Mesenchymal stem cell (in vitro differentiated cells and primary cell): Measurements from ENCODE around the gene PIGR.

Source experiments
- DNase-seq: peaks from one replicate; pipeline ENCODE4 v3.0.0-alpha.2; 2013
- H2AFZ ChIP-seq: one replicate; pipeline ENCODE4 v1.6.1; 2013; ENCODE audit warnings: low read depth, mild to moderate bottlenecking, control low read depth, inconsistent platforms, low read length, moderate library complexity
- H2AK5ac ChIP-seq: 2 replicates; pipeline ENCODE4 v1.6.1; 2013; ENCODE audit warnings: low read length, moderate library complexity, mild to moderate bottlenecking, inconsistent platforms; ENCODE audit not compliant: severe bottlenecking
- H2BK120ac ChIP-seq: one replicate; pipeline ENCODE4 v1.6.1; 2013; ENCODE audit warnings: low read depth, mild to moderate bottlenecking, inconsistent platforms, low read length, moderate library complexity
- H2BK12ac ChIP-seq, 2 experiments: one replicate each; pipeline ENCODE4 v1.6.1; 2013; ENCODE audit warnings: inconsistent platforms in 2 of 2, low read length in 2 of 2, mild to moderate bottlenecking in 2 of 2, moderate library complexity in 2 of 2, control low read depth in 1 of 2
- H2BK15ac ChIP-seq: one replicate; pipeline ENCODE4 v1.6.1; 2013; ENCODE audit warnings: mild to moderate bottlenecking, low read depth, inconsistent platforms; ENCODE audit not compliant: poor library complexity, severe bottlenecking
- H2BK5ac ChIP-seq: 2 replicates; pipeline ENCODE4 v1.6.1; 2013; ENCODE audit warnings: low read depth, mild to moderate bottlenecking, low read length, control low read depth, inconsistent platforms; ENCODE audit not compliant: poor library complexity, severe bottlenecking
- H3K14ac ChIP-seq, 2 experiments: one replicate each; pipeline ENCODE4 v1.6.1; 2013; ENCODE audit warnings: inconsistent platforms in 2 of 2, low read length in 2 of 2, control low read depth in 1 of 2, mild to moderate bottlenecking in 1 of 2, moderate library complexity in 1 of 2
- H3K18ac ChIP-seq, 2 experiments: one replicate each; pipeline ENCODE4 v1.6.1; 2013; ENCODE audit warnings: inconsistent platforms in 2 of 2, low read length in 2 of 2, control low read depth in 1 of 2, low read depth in 1 of 2, mild to moderate bottlenecking in 1 of 2
- H3K23ac ChIP-seq, 2 experiments: one replicate each; pipeline ENCODE4 v1.6.1; 2013; ENCODE audit warnings: inconsistent platforms in 2 of 2, low read length in 2 of 2, mild to moderate bottlenecking in 2 of 2, moderate library complexity in 2 of 2, control low read depth in 1 of 2
- H3K27ac ChIP-seq: 2 replicates; pipeline ENCODE4 v1.5.1; 2013; ENCODE audit warnings: mild to moderate bottlenecking, moderate library complexity, low read length, control low read depth, inconsistent platforms; ENCODE audit not compliant: poor library complexity, severe bottlenecking
- H3K27me3 ChIP-seq, 2 experiments: 2 replicates each; pipeline versions ENCODE4 v1.6.1 to v1.7.0; 2013; ENCODE audit warnings: low read length in 2 of 2, mild to moderate bottlenecking in 2 of 2, moderate library complexity in 2 of 2, control low read depth in 1 of 2, inconsistent platforms in 1 of 2; ENCODE audit not compliant: control insufficient read depth in 1 of 2, insufficient read depth in 1 of 2
- H3K36me3 ChIP-seq, 2 experiments: 2 replicates each; pipeline versions ENCODE4 v1.6.1 to v1.7.0; 2013; ENCODE audit warnings: low read length in 2 of 2, control low read depth in 1 of 2, inconsistent platforms in 1 of 2, low read depth in 1 of 2, mild to moderate bottlenecking in 1 of 2; ENCODE audit not compliant: insufficient read depth in 2 of 2, control insufficient read depth in 1 of 2
- H3K4ac ChIP-seq, 2 experiments: one replicate each; pipeline ENCODE4 v1.6.1; 2013; ENCODE audit warnings: inconsistent platforms in 2 of 2, low read length in 2 of 2, mild to moderate bottlenecking in 2 of 2, moderate library complexity in 2 of 2, control low read depth in 1 of 2, low read depth in 1 of 2
- H3K4me1 ChIP-seq: 2 replicates; pipeline ENCODE4 v1.6.1; 2013; ENCODE audit warnings: low read depth, low read length, control low read depth; ENCODE audit not compliant: control insufficient read depth, insufficient read depth
- H3K4me2 ChIP-seq: 2 replicates; pipeline ENCODE4 v1.6.1; 2013; ENCODE audit warnings: low read length, mild to moderate bottlenecking, inconsistent platforms; ENCODE audit not compliant: poor library complexity, severe bottlenecking
- H3K4me3 ChIP-seq, 2 experiments: 2 replicates each; pipeline versions ENCODE4 v1.5.1 to v1.7.0; 2013; ENCODE audit warnings: low read length in 2 of 2, mild to moderate bottlenecking in 2 of 2, control low read depth in 1 of 2, low read depth in 1 of 2; ENCODE audit not compliant: insufficient read depth in 1 of 2
- H3K79me1 ChIP-seq: replicated peaks from 2 replicates; pipeline ENCODE4 v1.6.1; 2013; ENCODE audit warnings: mild to moderate bottlenecking, control low read depth, low read length, inconsistent platforms; ENCODE audit not compliant: poor library complexity, severe bottlenecking
- H3K9ac ChIP-seq: 2 replicates; pipeline ENCODE4 v1.7.0; 2013; ENCODE audit warnings: mild to moderate bottlenecking, low read length, moderate library complexity
- H3K9me3 ChIP-seq: 2 replicates; pipeline ENCODE4 v1.7.0; 2013; ENCODE audit warnings: mild to moderate bottlenecking, low read length; ENCODE audit not compliant: control insufficient read depth
- H4K8ac ChIP-seq: one replicate; pipeline ENCODE4 v1.6.1; 2013; ENCODE audit warnings: inconsistent platforms, mild to moderate bottlenecking, low read length, moderate library complexity
- H4K91ac ChIP-seq: one replicate; pipeline ENCODE4 v1.6.1; 2013; ENCODE audit warnings: mild to moderate bottlenecking, low read length, inconsistent platforms
- WGBS: methylation state at CpG from one replicate; pipeline ENCODE4 v1.1.7; 2013; ENCODE audit warnings: mixed read lengths; 5-methylcytosine and 5-hydroxymethylcytosine counted together

Gene PIGR

GRCh38 chr1:206935491-206936067 lies 10.7 kb downstream of the PIGR start:
- H3K4me1 ChIP-seq = no peaks in the 10 kb centered on the region
- no peak overlapping the region for H3K14ac ChIP-seq
- H3K36me3 ChIP-seq = no peaks in the 10 kb centered on the region
- DNase-seq = peak; percentile 49
- no peak overlapping the region for H4K8ac ChIP-seq
- no peak overlapping the region for H3K27ac ChIP-seq
- H3K9ac ChIP-seq = no peak overlapping the region
- no peak overlapping the region for H2AK5ac ChIP-seq
- H2BK5ac ChIP-seq = no peak overlapping the region
- no peak overlapping the region for H2BK120ac ChIP-seq
- no peak overlapping the region for H3K18ac ChIP-seq
- H3K4me2 ChIP-seq = no peak overlapping the region
- no peak overlapping the region for H2AFZ ChIP-seq
- WGBS = 61% methylated on average over 17 of the region's 19 CpGs
- H2BK12ac ChIP-seq = no peak overlapping the region
- peak overlapping the region in 1 of 2 experiments; percentile 17 for H3K4me3 ChIP-seq
- no peak overlapping the region for H3K23ac ChIP-seq
- no peak overlapping the region for H3K4ac ChIP-seq
- no peaks in the 10 kb centered on the region for H3K79me1 ChIP-seq
- peaks cover 0 to 38% of the 10 kb centered on the region in 2 experiments for H3K27me3 ChIP-seq
- H3K9me3 ChIP-seq = no peaks in the 10 kb centered on the region
- H4K91ac ChIP-seq = no peak overlapping the region
- H2BK15ac ChIP-seq = no peak overlapping the region

GRCh38 chr1:206933333-206933945 lies 12.8 kb downstream of the PIGR start:
- no peak overlapping the region for H2AK5ac ChIP-seq

GRCh38 chr1:206932177-206932576 lies 14.1 kb downstream of the PIGR start:
- no peak overlapping the region for H4K91ac ChIP-seq
- no peak overlapping the region for H3K23ac ChIP-seq
- no peak overlapping the region for H3K14ac ChIP-seq
- no peaks in the 10 kb centered on the region for H3K36me3 ChIP-seq
- 92% methylated on average over 8 of the region's 8 CpGs for WGBS
- H3K27me3 ChIP-seq = peaks cover 0 to 38% of the 10 kb centered on the region in 2 experiments
- H2AK5ac ChIP-seq = no peak overlapping the region
- H3K4me2 ChIP-seq = no peak overlapping the region
- H3K18ac ChIP-seq = no peak overlapping the region
- H3K9me3 ChIP-seq = no peaks in the 10 kb centered on the region
- no peak for DNase-seq
- no peak overlapping the region for H2BK15ac ChIP-seq
- no peaks in the 10 kb centered on the region for H3K4me1 ChIP-seq
- no peak overlapping the region for H3K9ac ChIP-seq
- H2BK12ac ChIP-seq = no peak overlapping the region
- no peak overlapping the region for H3K4ac ChIP-seq
- no peak overlapping the region for H4K8ac ChIP-seq
- no peaks in the 10 kb centered on the region for H3K79me1 ChIP-seq
- H3K27ac ChIP-seq = no peak overlapping the region
- no peak overlapping the region for H2BK120ac ChIP-seq
- H2BK5ac ChIP-seq = no peak overlapping the region
- H3K4me3 ChIP-seq = no peak overlapping the region
- H2AFZ ChIP-seq = no peak overlapping the region

More at GRCh38 chr1:206933333-206933945, 12.8 kb downstream of the PIGR start:
- no peak overlapping the region for H3K4me3 ChIP-seq
- no peak overlapping the region for H4K8ac ChIP-seq
- no peak overlapping the region for H2BK5ac ChIP-seq
- H3K4me2 ChIP-seq = no peak overlapping the region
- no peak overlapping the region for H3K18ac ChIP-seq
- H3K9me3 ChIP-seq = no peaks in the 10 kb centered on the region
- H3K27ac ChIP-seq = no peak overlapping the region
- DNase-seq = no peak
- no peaks in the 10 kb centered on the region for H3K79me1 ChIP-seq
- H3K4me1 ChIP-seq = no peaks in the 10 kb centered on the region
- no peak overlapping the region for H2AFZ ChIP-seq
- H3K9ac ChIP-seq = no peak overlapping the region
- peaks cover 0 to 43% of the 10 kb centered on the region in 2 experiments for H3K27me3 ChIP-seq
- H2BK15ac ChIP-seq = no peak overlapping the region
- 53% methylated on average over 5 of the region's 8 CpGs for WGBS
- no peak overlapping the region for H2BK120ac ChIP-seq
- H3K14ac ChIP-seq = no peak overlapping the region
- no peak overlapping the region for H4K91ac ChIP-seq
- H3K4ac ChIP-seq = no peak overlapping the region
- no peaks in the 10 kb centered on the region for H3K36me3 ChIP-seq
- H2BK12ac ChIP-seq = no peak overlapping the region
- H3K23ac ChIP-seq = no peak overlapping the region

DNA sequence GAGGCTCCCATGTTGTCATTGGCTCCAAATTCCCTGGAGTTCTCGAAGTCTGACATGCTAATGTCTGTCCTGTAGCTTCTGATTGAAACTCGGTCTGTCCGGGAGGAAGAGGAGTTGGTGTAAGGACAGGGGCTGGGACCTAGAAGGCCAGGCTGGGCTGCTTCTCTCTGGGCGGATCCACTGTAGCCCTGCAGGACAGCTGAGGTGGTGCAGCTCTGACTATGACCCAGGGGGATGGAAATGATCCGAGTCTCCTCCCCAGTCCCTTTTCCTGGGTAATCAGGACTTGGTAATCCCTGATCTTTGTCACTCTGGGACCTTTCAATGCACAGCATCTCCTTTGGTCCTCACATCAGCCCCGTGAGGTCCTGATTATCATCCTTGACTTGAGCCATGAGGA lies 14.6 kb downstream of the PIGR start:
- no peak overlapping the region for H2BK5ac ChIP-seq
- 78% methylated on average over 6 of the region's 6 CpGs for WGBS
- no peak overlapping the region for H2BK120ac ChIP-seq
- H3K18ac ChIP-seq = no peak overlapping the region
- H4K8ac ChIP-seq = no peak overlapping the region
- no peak overlapping the region for H3K14ac ChIP-seq
- H3K9me3 ChIP-seq = no peaks in the 10 kb centered on the region
- peaks cover 0 to 33% of the 10 kb centered on the region in 2 experiments for H3K27me3 ChIP-seq
- H3K4ac ChIP-seq = no peak overlapping the region
- DNase-seq = no peak
- no peak overlapping the region for H3K4me2 ChIP-seq
- H3K9ac ChIP-seq = no peak overlapping the region
- H2BK15ac ChIP-seq = no peak overlapping the region
- H4K91ac ChIP-seq = no peak overlapping the region
- no peak overlapping the region for H3K27ac ChIP-seq
- no peak overlapping the region for H2AFZ ChIP-seq
- H2BK12ac ChIP-seq = no peak overlapping the region
- no peak overlapping the region for H2AK5ac ChIP-seq
- no peaks in the 10 kb centered on the region for H3K4me1 ChIP-seq
- H3K4me3 ChIP-seq = no peak overlapping the region
- H3K23ac ChIP-seq = no peak overlapping the region
- H3K79me1 ChIP-seq = no peaks in the 10 kb centered on the region
- H3K36me3 ChIP-seq = no peaks in the 10 kb centered on the region
